ENCODE results near the gene GPC5.
A peak's percentile ranks its signal among the peaks of the same experiment; 100 is the strongest.
"Not testable (repeated sequence)": the region's sequence is repeated elsewhere in the genome, so short reads cannot be mapped to it uniquely, and the experiment has no call there.

GPC5 gene

GRCh38 chr13:92825938-92826596 is 1427.6 kb downstream of the GPC5 start:
- DNase-seq, result no peak

GRCh38 chr13:92827503-92827902 is 1429.1 kb downstream of the GPC5 start:
- no peak for DNase-seq

DNA sequence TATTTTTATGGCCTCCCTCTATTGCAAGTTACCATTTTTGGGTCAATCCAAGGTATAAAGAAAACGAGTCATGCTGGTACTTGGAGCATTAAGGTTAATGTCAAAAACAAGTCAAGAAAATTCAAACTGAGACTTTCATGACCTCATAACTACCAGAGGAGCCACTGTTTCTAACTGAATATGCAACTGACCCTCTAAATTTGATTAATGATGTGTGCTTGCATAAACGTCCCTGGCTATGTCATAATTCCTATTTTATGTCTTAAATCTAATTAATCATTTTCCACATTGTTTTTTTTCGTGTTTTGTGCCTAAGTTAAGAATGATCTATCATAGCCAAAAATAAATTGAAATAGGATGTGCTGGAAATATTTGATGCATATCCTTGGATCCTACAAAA is 1431.5 kb downstream of the GPC5 start:
- no peak for DNase-seq

DNA sequence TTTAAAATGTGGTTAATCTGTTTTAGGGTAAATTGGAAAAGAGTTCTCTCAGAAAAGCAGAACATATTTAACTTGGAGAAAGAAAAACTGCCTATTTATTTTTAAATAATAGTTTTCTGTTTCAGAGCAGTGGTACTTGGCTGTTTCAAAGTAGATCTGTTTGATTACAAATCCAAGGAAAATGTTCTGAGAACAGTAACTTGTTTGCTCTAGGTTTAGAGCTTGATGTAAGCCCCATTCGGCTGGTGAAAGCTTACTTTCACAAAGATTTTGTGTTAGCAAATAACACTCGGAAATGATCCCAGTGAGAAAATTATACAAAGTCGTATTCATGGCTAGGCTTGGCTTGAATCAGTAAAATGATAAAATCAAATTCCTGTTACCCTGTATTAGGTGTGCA is 1432.4 kb downstream of the GPC5 start:
- no peak for DNase-seq

GRCh38 chr13:92833071-92833470 is 1434.7 kb downstream of the GPC5 start:
- no peak for DNase-seq

GRCh38 chr13:92836171-92836570 is 1437.8 kb downstream of the GPC5 start:
- no peak for DNase-seq

GRCh38 chr13:92838786-92839185 is 1440.4 kb downstream of the GPC5 start:
- peak; percentile 15 for DNase-seq

DNA sequence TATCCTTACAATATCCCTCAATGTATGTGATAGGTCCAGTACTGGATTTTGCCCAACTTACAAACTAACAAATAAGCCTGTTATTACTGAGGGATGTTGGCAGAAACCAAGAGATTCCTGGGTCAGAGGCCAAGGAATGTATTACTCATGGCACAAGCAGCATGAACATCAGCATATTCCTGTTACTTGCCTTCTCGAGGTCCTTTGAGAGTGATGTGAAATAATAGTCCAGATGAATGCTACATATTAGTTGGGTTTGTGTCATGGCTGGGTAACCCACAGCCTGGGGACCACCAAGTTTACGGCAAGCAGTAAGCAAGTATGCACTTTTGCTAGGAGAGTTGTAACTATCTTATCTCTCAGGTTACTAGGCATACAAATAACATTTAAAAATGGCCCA is 1443.7 kb downstream of the GPC5 start:
- no peak for DNase-seq

DNA sequence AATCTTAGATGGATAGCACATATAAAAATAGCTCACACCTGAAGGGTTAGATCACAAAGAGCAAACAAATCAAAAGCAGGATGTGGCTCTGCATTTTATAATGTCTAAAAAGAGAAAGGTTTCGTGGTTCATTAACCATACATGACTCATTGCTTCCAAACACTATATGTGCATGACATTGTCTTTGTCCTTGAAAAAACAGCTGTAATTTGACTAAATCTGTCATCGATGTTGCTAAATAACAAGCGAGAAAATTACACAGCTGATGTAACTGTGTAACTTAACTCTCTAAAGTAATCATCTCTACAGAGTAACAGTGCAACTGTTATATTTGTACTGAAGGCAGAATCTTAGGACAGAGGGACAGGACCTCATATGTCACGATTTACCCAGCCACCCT is 1445.1 kb downstream of the GPC5 start:
- DNase-seq, result peak; percentile 4

- no peak for DNase-seq
Observed at GRCh38 chr13:92849381-92849780, 1451.0 kb downstream of the GPC5 start.

DNA sequence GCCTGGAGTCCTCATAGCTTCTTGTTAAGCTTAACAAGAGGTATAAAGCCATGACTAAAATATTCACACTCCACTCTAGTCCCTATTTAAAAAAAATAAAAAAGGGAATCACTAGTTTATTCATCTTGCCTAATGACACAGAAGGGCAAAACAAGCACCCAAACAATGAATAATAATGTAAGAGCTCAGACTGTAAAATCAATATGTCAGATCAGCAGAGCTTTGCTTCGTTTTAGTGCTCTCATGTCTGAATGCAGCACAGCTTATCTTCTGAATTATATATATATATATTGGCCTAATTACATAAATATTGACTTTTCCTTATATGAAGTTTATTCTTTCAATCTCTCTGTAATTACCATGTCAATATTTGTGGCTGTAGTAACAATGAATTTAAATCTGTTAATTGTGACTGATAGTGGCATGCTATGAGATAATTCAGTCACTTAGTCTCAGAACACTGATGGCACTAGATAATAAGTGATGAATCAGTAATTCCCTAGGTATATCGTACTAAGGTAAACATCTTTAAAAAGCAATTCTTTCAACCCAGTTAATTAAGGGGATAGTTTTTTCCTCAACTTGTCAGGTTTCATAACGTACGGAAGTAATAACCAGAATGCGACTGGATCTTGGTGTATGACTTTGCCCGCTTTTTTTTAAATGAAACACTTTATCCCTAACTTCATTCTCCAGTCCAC is 1466.3 kb downstream of the GPC5 start:
- DNase-seq, result no peak

DNA sequence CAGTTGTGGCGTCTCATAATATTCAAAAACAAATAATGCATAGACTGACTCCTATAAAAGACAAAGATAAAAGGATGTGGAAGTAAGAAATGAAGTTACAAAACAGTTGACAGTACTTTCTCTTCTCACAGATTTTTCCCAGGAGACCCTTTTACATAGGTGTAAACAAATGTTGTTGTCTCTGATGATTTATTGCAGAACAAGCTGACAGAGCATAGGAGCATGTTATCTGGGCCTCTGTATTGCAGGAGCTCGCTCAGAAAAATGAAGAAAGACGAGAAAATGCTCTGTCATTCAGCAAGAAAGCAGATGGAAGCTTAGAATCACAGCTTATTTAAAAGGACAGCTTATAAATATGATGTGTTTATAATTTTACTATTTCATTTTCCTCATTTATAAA is 1474.6 kb downstream of the GPC5 start:
- no peak for DNase-seq

DNA sequence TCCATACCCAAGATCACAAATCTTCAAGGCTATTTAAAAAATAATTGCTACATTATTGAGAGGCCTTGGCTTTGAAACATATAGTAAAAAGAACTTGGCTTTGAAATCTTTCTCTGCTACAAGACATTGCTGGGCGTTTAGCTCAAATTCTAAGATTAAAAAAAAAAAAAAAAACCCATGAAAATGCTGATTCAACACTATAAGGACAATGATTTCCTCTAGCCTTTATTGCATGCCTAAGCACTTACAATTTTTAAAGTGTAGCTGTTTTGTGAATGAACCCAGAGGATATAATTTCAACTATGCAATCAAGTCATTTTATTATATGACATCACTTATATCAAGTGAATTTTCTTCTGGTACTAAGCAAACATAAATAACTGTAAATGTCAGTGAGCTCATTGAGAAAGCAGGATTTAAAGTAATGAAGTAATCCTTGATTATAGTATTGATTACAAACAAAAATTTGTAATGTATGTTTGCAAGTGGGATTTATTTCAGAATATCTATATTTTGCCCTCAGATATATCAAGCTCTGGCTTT is 1488.2 kb downstream of the GPC5 start:
- DNase-seq, result no peak

GRCh38 chr13:92894447-92894846 is 1496.0 kb downstream of the GPC5 start:
- no peak for DNase-seq

DNA sequence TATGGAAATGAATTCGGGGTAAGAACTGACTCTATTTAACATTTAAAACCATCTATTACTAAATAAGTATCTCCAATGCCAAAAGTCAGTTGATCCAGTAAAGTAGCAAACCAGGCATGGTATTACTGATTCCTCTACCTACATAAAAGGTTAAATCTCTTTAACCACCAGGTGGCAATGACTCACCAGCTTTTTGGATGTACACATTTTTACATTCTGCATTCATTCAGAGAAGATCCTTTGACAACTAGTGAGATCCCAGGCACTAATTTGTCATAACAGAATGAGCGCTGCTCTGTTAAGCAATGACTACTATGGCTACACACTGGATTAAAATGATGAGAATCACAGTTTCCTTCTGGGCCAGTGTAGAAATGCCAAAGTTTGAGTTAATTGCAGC is 1498.4 kb downstream of the GPC5 start:
- DNase-seq, result peak; percentile 5

DNA sequence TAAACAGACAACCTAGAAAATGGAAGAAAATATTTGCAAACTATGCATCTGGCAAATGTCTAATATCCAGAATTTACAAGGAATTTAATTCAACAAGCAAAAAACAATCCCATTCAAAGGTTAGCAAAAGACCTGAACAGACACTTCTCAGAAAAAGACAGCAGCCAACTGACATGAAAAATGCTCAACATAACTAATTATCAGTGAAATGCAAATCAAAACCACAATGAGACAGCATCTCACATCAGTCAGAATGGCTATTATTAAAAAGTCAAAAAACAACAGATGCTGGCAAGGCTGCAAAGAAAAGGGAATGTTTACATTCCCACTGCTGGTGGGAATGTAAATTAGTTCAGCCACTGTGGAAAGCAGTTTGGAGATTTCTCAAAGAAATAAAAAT is 1500.5 kb downstream of the GPC5 start:
- not testable (repeated sequence) for DNase-seq

DNA sequence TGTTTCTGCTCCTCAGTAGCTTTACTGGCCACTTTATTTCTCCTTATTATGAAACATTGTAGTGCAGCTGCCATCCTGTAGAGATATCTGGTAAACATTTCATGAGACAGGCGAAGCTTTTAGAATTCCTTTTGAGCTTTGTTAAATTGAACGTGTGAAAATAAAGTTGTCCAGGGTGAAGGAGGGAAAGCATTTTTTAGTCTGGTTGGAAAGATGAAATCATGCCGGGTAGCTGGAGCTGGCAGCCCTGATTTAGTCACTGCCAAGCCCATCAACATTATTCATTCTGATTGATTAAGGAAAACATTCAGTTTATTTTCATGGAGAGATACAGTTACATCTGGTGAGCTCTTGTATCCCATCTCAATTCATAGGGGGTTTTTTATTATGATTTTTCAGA is 1502.0 kb downstream of the GPC5 start:
- no peak for DNase-seq

DNA sequence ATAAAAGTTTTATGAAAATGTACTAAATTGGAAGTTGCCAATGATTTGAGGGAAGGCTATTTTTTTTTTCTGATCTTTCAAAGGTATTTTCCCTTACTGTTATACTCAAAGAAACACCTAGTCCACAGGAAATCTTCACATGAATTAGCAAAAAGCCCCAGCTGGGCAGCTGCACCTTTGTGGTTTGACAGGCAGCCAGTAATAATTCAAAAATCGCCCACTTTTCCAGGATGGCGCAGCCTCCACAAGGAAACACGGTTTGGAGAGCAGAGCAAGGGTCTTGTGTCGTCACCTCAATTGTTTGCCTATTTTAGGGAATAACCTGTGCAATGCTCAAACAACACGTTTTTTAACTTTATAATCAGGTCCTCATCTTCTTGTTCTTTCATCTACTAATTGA is 1503.3 kb downstream of the GPC5 start:
- no peak for DNase-seq

GRCh38 chr13:92912629-92913028 is 1514.2 kb downstream of the GPC5 start:
- no peak for DNase-seq

DNA sequence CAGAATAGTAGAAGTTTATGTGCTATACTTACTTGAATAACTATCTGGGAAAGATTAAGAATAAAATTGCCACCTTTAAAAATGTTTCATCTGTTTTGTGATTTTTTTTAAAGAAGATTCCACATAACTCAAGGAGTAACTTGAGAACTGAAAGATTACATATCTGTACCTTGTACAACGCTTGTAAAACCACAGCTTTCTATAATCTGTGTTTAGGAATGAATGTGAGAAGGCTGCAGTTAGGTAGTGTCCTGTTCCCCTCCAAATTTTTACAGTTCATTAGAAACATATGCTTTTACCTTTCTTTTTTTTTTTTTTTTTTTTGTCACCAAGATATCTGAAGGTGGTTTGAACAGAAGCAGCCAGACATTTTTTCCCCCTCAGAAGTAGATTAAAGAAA is 1515.4 kb downstream of the GPC5 start:
- no peak for DNase-seq

Measured in RPMI8226 (cell line).